ENCODE results near the gene STARD9. TPM values are rescaled to one million over a fixed set of nuclear protein-coding genes. Genes with fewer than 3 reads are reported as not detected.
"Not testable (repeated sequence)": the region's sequence is repeated elsewhere in the genome, so short reads cannot be mapped to it uniquely, and the experiment has no call there.

Gene STARD9
- total RNA-seq, 1 donor from 2014 or later: 10.0 TPM

GRCh38 chr15:42672444-42672843 is 97.0 kb downstream of the STARD9 start:
- Mint-ChIP-seq H3K4me1 (peaks cover 24% of the 10 kb centered on the region), H3K36me3 (peaks cover 2% of the 10 kb centered on the region), H3K27me3 (ENCODE audit: low read depth) (no peaks in the 10 kb centered on the region), H3K4me3 (no peak overlapping the region), H3K9me3 (no peaks in the 10 kb centered on the region), H3K27ac (no peak overlapping the region)
- TF ChIP-seq CTCF (IDR thresholded peaks at IDR 0.05; ENCODE audit: unreplicated experiment): no peak
- DNase-seq (ENCODE audit: low spot score in 2 of 2, unreplicated experiment in 2 of 2): no peak

- Mint-ChIP-seq H3K4me1 (peaks cover 29% of the 10 kb centered on the region), H3K36me3 (no peaks in the 10 kb centered on the region), H3K27ac (no peak overlapping the region), H3K4me3 (no peak overlapping the region), H3K27me3 (ENCODE audit: low read depth) (no peaks in the 10 kb centered on the region), H3K9me3 (no peaks in the 10 kb centered on the region)
- no peak for TF ChIP-seq CTCF (IDR thresholded peaks at IDR 0.05; ENCODE audit: unreplicated experiment)
- DNase-seq (ENCODE audit: low spot score in 2 of 2, unreplicated experiment in 2 of 2): no peak
Measured at GRCh38 chr15:42674472-42674871, 99.1 kb downstream of the STARD9 start.

GRCh38 chr15:42675021-42675420 is 99.6 kb downstream of the STARD9 start:
- Mint-ChIP-seq H3K9me3 (no peaks in the 10 kb centered on the region), H3K27ac (no peak overlapping the region), H3K27me3 (ENCODE audit: low read depth) (no peaks in the 10 kb centered on the region), H3K36me3 (no peaks in the 10 kb centered on the region), H3K4me1 (peaks cover 28% of the 10 kb centered on the region), H3K4me3 (no peak overlapping the region)
- no peak for DNase-seq (ENCODE audit: low spot score in 2 of 2, unreplicated experiment in 2 of 2)
- TF ChIP-seq CTCF (IDR thresholded peaks at IDR 0.05; ENCODE audit: unreplicated experiment): no peak

GRCh38 chr15:42679285-42680141 is 104.1 kb downstream of the STARD9 start:
- TF ChIP-seq CTCF (IDR thresholded peaks at IDR 0.05; ENCODE audit: unreplicated experiment): no peak
- Mint-ChIP-seq H3K4me3 (no peak overlapping the region), H3K9me3 (no peaks in the 10 kb centered on the region), H3K27ac (peak overlapping the region; percentile 1), H3K36me3 (peaks cover 5% of the 10 kb centered on the region), H3K4me1 (peaks cover 9% of the 10 kb centered on the region), H3K27me3 (ENCODE audit: low read depth) (no peaks in the 10 kb centered on the region)
- DNase-seq (ENCODE audit: low spot score in 2 of 2, unreplicated experiment in 2 of 2): no peak

GRCh38 chr15:42680142-42680482 is 104.7 kb downstream of the STARD9 start:
- H3K9me3 Mint-ChIP-seq; H3K27me3 Mint-ChIP-seq (ENCODE audit: low read depth); DNase-seq (ENCODE audit: low spot score in 2 of 2, unreplicated experiment in 2 of 2); H3K27ac Mint-ChIP-seq; H3K4me1 Mint-ChIP-seq; H3K36me3 Mint-ChIP-seq; H3K4me3 Mint-ChIP-seq: not testable (repeated sequence)

- Mint-ChIP-seq H3K36me3 (peaks cover 7% of the 10 kb centered on the region), H3K4me1 (peaks cover 9% of the 10 kb centered on the region), H3K27me3 (ENCODE audit: low read depth) (no peaks in the 10 kb centered on the region), H3K4me3 (no peak overlapping the region), H3K9me3 (no peaks in the 10 kb centered on the region), H3K27ac (no peak overlapping the region)
- DNase-seq (ENCODE audit: low spot score in 2 of 2, unreplicated experiment in 2 of 2): no peak
- no peak for TF ChIP-seq CTCF (IDR thresholded peaks at IDR 0.05; ENCODE audit: unreplicated experiment)
Measured at GRCh38 chr15:42681119-42681518, 105.7 kb downstream of the STARD9 start.
